ENCODE measurements around the gene SH3RF3.

DNA sequence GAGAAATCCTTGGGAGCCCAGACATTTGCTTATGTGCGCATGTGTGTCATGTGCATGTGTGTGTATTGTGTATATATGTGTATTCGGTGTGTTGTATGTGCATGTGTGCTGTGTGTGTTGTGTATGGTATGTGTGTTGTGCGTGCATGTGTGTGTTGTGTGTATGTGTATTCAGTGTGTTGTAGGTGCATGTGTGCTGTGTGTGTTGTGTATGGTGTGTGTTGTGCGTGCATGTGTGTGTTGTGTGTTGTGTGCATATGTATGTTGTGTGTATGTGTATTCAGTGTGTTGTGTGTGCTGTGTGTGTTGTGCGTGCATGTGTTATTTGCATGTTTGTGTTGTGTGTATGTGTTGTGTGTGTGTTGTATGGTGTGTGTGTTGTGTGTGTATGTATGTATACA lies 136.9 kb downstream of the SH3RF3 start:
- TF ChIP-seq EZH2 (IDR thresholded peaks at IDR 0.05) (no peak), EZH2phosphoT487 (IDR thresholded peaks at IDR 0.05) (no peak)
